ENCODE measurements around the gene EMP1.

The EMP1 gene

DNA sequence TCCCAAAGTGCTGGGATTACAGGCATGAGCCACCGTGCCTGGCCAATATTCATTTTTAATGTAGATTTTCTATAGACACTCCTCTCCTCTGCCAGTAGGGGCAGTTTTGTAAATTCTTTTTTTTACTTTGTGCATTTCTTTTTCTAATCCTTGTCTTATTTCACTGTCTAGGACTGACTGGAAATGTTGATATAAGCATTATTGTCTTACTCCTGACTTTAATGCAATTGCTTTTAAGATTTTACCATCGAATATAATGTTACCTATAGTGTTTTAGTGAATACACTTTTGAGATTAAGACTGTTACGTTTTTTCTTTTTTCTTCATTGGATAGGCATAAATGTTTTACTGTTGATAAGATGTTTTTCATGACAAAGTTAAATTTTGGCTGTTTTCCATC, 35.4 kb upstream of the EMP1 start:
- H3K27ac ChIP-seq (ENCODE audit: low read depth, low read length) = no peak overlapping the region
- H3K4me3 ChIP-seq (ENCODE audit: low read depth, low read length) = no peak overlapping the region
- H2AFZ ChIP-seq (ENCODE audit: low read length, unreplicated experiment) = no peak overlapping the region
- no peaks in the 10 kb centered on the region for H3K79me2 ChIP-seq (ENCODE audit: control insufficient read depth, insufficient read depth, low read length, unreplicated experiment)
- no peaks in the 10 kb centered on the region for H3K36me3 ChIP-seq (ENCODE audit: insufficient read depth, low read length)
- no peaks in the 10 kb centered on the region for H3K27me3 ChIP-seq (ENCODE audit: insufficient read depth, low read length)
- H3K4me1 ChIP-seq (ENCODE audit: control insufficient read depth, insufficient read depth, low read length, unreplicated experiment) = peaks cover 23% of the 10 kb centered on the region

DNA sequence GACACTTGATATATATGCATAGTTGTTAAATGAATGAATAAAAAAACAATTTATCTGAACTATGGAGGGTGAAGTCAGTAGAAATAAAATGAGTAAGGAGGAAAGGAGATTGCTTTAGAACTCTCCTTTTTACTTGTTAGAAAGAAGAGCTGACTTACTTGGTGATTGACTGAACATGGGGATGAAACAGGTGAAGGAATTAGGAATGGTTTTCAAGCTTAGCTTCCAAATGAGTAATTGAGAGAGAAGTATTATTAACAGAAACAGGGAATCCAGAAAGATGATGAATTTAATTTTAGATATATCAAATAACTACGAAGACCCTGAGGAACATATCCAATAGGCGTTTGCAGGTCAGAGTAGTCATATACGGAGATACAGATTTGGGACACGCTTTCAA, 33.6 kb upstream of the EMP1 start:
- H3K27ac ChIP-seq (ENCODE audit: low read depth, low read length) = no peak overlapping the region
- H3K4me1 ChIP-seq (ENCODE audit: control insufficient read depth, insufficient read depth, low read length, unreplicated experiment) = peaks cover 26% of the 10 kb centered on the region
- no peaks in the 10 kb centered on the region for H3K27me3 ChIP-seq (ENCODE audit: insufficient read depth, low read length)
- no peak overlapping the region for H3K4me3 ChIP-seq (ENCODE audit: low read depth, low read length)
- no peak overlapping the region for H2AFZ ChIP-seq (ENCODE audit: low read length, unreplicated experiment)
- H3K36me3 ChIP-seq (ENCODE audit: insufficient read depth, low read length) = no peaks in the 10 kb centered on the region
- H3K79me2 ChIP-seq (ENCODE audit: control insufficient read depth, insufficient read depth, low read length, unreplicated experiment) = no peaks in the 10 kb centered on the region

DNA sequence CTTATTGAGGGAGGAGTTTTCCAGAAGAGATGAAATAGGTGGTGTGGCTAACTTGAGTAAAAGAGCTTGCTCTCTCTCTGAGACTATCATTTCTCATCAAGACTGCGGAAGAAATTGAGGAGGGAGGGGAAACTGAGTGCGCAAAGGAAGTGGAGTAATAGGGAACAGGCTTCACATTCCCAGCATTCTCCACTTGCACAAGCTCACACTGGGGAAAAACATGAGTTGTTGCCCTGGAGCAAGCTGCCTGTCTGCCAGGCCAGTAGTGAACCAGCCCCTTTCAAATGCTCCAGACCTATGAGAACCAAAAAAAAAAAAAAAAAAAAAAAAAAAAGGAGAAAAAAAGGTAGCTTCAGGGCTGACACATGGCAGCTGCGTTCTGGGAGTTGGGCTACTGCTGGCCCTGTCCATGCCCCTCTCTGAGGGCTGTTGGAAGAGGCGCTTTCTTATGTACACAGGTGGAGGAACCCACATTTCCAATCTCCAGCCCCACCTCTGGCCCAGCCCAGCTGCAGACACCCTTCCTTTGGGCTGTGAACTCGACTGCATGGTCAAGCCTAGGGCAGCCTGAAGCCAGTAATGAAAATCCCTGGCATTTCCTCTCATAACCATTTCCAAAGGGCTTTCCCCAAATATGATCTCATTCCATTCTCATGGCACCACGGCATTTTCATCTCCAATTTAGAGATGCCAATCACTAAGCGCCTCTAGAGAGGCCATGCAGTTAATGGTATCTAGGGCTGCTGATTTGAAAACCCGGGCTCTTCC, 32.5 kb upstream of the EMP1 start:
- H3K4me1 ChIP-seq (ENCODE audit: control insufficient read depth, insufficient read depth, low read length, unreplicated experiment) = peaks cover 26% of the 10 kb centered on the region
- no peaks in the 10 kb centered on the region for H3K36me3 ChIP-seq (ENCODE audit: insufficient read depth, low read length)
- H2AFZ ChIP-seq (ENCODE audit: low read length, unreplicated experiment) = no peak overlapping the region
- no peaks in the 10 kb centered on the region for H3K79me2 ChIP-seq (ENCODE audit: control insufficient read depth, insufficient read depth, low read length, unreplicated experiment)
- H3K4me3 ChIP-seq (ENCODE audit: low read depth, low read length) = no peak overlapping the region
- no peaks in the 10 kb centered on the region for H3K27me3 ChIP-seq (ENCODE audit: insufficient read depth, low read length)
- H3K27ac ChIP-seq (ENCODE audit: low read depth, low read length) = no peak overlapping the region

GRCh38 chr12:13164921-13165616, 31.5 kb upstream of the EMP1 start:
- peak overlapping the region; percentile 4 for H2AFZ ChIP-seq (ENCODE audit: low read length, unreplicated experiment)
- no peak overlapping the region for H3K4me3 ChIP-seq (ENCODE audit: low read depth, low read length)
- H3K36me3 ChIP-seq (ENCODE audit: insufficient read depth, low read length) = no peaks in the 10 kb centered on the region
- H3K27me3 ChIP-seq (ENCODE audit: insufficient read depth, low read length) = no peaks in the 10 kb centered on the region
- no peaks in the 10 kb centered on the region for H3K79me2 ChIP-seq (ENCODE audit: control insufficient read depth, insufficient read depth, low read length, unreplicated experiment)
- H3K27ac ChIP-seq (ENCODE audit: low read depth, low read length) = 0 out of 2 replicates have a peak overlapping the region, but pooled peaks have one; percentile 56
- peaks cover 30% of the 10 kb centered on the region for H3K4me1 ChIP-seq (ENCODE audit: control insufficient read depth, insufficient read depth, low read length, unreplicated experiment)

- H3K4me3 ChIP-seq (ENCODE audit: low read depth, low read length) = no peak overlapping the region
- H3K79me2 ChIP-seq (ENCODE audit: control insufficient read depth, insufficient read depth, low read length, unreplicated experiment) = no peaks in the 10 kb centered on the region
- no peaks in the 10 kb centered on the region for H3K27me3 ChIP-seq (ENCODE audit: insufficient read depth, low read length)
- H3K36me3 ChIP-seq (ENCODE audit: insufficient read depth, low read length) = no peaks in the 10 kb centered on the region
- peak overlapping the region; percentile 56 for H3K27ac ChIP-seq (ENCODE audit: low read depth, low read length)
- H3K4me1 ChIP-seq (ENCODE audit: control insufficient read depth, insufficient read depth, low read length, unreplicated experiment) = peaks cover 31% of the 10 kb centered on the region
- peak overlapping the region; percentile 40 for H2AFZ ChIP-seq (ENCODE audit: low read length, unreplicated experiment)
These were observed 30.9 kb upstream of the EMP1 start for GRCh38 chr12:13165617-13166041.

DNA sequence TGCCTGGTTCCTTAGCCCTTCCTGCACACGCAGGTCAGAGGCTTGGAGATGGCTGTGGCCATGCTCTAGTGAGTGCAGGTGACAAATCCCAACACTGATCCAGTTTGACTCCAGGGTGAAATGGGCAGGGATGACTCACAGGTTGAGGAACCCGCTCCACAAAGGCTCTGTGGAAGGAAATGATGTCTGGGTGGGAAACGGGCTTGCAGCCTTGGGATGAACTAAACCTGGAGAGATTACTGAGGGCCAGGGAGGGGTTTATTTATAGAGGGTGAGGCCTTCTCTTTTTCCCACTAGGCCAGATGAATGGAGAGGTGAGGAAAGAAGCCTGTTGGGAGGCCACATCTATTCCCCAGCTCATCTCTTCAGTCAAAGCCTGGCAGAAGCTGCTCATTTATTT, 29.3 kb upstream of the EMP1 start:
- Histone ChIP-seq H3K27ac (ENCODE audit: low read depth, low read length) (no peak overlapping the region), H2AFZ (ENCODE audit: low read length, unreplicated experiment) (no peak overlapping the region), H3K27me3 (ENCODE audit: insufficient read depth, low read length) (no peaks in the 10 kb centered on the region), H3K79me2 (ENCODE audit: control insufficient read depth, insufficient read depth, low read length, unreplicated experiment) (no peaks in the 10 kb centered on the region), H3K4me1 (ENCODE audit: control insufficient read depth, insufficient read depth, low read length, unreplicated experiment) (peaks cover 47% of the 10 kb centered on the region), H3K36me3 (ENCODE audit: insufficient read depth, low read length) (no peaks in the 10 kb centered on the region), H3K4me3 (ENCODE audit: low read depth, low read length) (no peak overlapping the region)

GRCh38 chr12:13167906-13168305, 28.6 kb upstream of the EMP1 start:
- no peak overlapping the region for H3K27ac ChIP-seq (ENCODE audit: low read depth, low read length)
- no peak overlapping the region for H3K4me3 ChIP-seq (ENCODE audit: low read depth, low read length)
- no peaks in the 10 kb centered on the region for H3K27me3 ChIP-seq (ENCODE audit: insufficient read depth, low read length)
- H2AFZ ChIP-seq (ENCODE audit: low read length, unreplicated experiment) = no peak overlapping the region
- no peaks in the 10 kb centered on the region for H3K36me3 ChIP-seq (ENCODE audit: insufficient read depth, low read length)
- no peaks in the 10 kb centered on the region for H3K79me2 ChIP-seq (ENCODE audit: control insufficient read depth, insufficient read depth, low read length, unreplicated experiment)
- peaks cover 54% of the 10 kb centered on the region for H3K4me1 ChIP-seq (ENCODE audit: control insufficient read depth, insufficient read depth, low read length, unreplicated experiment)

DNA sequence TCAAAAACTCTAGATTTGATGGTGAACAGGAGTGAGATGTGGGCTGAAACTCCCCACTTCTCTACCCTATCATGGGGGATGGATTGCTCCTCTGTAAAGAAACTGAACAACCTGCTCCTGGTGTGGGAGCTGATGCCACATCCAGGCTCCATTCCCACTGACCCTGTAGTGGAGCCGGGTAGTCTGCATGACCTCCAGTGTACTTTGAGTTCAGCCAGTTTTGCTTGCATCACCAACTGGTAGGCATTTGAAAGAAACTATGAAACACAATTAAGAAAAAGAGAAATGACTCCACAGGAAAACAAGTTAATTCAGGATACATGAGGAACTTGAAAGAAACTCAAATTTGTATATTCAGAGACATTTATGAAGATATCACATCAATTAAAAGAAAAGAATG, 27.3 kb upstream of the EMP1 start:
- Histone ChIP-seq H3K27me3 (ENCODE audit: insufficient read depth, low read length) (no peaks in the 10 kb centered on the region), H3K36me3 (ENCODE audit: insufficient read depth, low read length) (no peaks in the 10 kb centered on the region), H3K27ac (ENCODE audit: low read depth, low read length) (no peak overlapping the region), H3K79me2 (ENCODE audit: control insufficient read depth, insufficient read depth, low read length, unreplicated experiment) (no peaks in the 10 kb centered on the region), H2AFZ (ENCODE audit: low read length, unreplicated experiment) (no peak overlapping the region), H3K4me3 (ENCODE audit: low read depth, low read length) (no peak overlapping the region), H3K4me1 (ENCODE audit: control insufficient read depth, insufficient read depth, low read length, unreplicated experiment) (peaks cover 65% of the 10 kb centered on the region)

- no peak overlapping the region for H2AFZ ChIP-seq (ENCODE audit: low read length, unreplicated experiment)
- peak overlapping the region; percentile 96 for H3K27ac ChIP-seq (ENCODE audit: low read depth, low read length)
These were observed 25.5 kb upstream of the EMP1 start for GRCh38 chr12:13170892-13171490.

GRCh38 chr12:13171921-13172859, 24.3 kb upstream of the EMP1 start:
- Histone ChIP-seq H3K4me3 (ENCODE audit: low read depth, low read length) (peak overlapping the region; percentile 41; the same call in 1 of the 2 replicates), H3K36me3 (ENCODE audit: insufficient read depth, low read length) (no peaks in the 10 kb centered on the region), H3K4me1 (ENCODE audit: control insufficient read depth, insufficient read depth, low read length, unreplicated experiment) (peaks cover 66% of the 10 kb centered on the region), H2AFZ (ENCODE audit: low read length, unreplicated experiment) (no peak overlapping the region), H3K79me2 (ENCODE audit: control insufficient read depth, insufficient read depth, low read length, unreplicated experiment) (no peaks in the 10 kb centered on the region), H3K27me3 (ENCODE audit: insufficient read depth, low read length) (no peaks in the 10 kb centered on the region), H3K27ac (ENCODE audit: low read depth, low read length) (peak overlapping the region; percentile 96)

More at GRCh38 chr12:13170892-13171490, 25.5 kb upstream of the EMP1 start:
- H3K36me3 ChIP-seq (ENCODE audit: insufficient read depth, low read length) = no peaks in the 10 kb centered on the region
- peaks cover 69% of the 10 kb centered on the region for H3K4me1 ChIP-seq (ENCODE audit: control insufficient read depth, insufficient read depth, low read length, unreplicated experiment)
- no peak overlapping the region for H3K4me3 ChIP-seq (ENCODE audit: low read depth, low read length)
- no peaks in the 10 kb centered on the region for H3K79me2 ChIP-seq (ENCODE audit: control insufficient read depth, insufficient read depth, low read length, unreplicated experiment)
- H3K27me3 ChIP-seq (ENCODE audit: insufficient read depth, low read length) = no peaks in the 10 kb centered on the region

Data from ACC112 (cell line).